Measurements from ENCODE around the gene CASQ2.

CASQ2 gene

GRCh38 chr1:115679141-115679611 is 89.3 kb downstream of the CASQ2 start:
- no peaks in the 10 kb centered on the region for H3K27me3 ChIP-seq (ENCODE audit: control insufficient read depth, insufficient read depth, low read length)
- H3K9me3 ChIP-seq (ENCODE audit: control insufficient read depth, insufficient read depth, low read length): no peaks in the 10 kb centered on the region
- H3K9ac ChIP-seq (ENCODE audit: low read depth, low read length): no peak overlapping the region
- no peaks in the 10 kb centered on the region for H3K4me1 ChIP-seq (ENCODE audit: control insufficient read depth, insufficient read depth, low read length)
- H3K4me3 ChIP-seq (ENCODE audit: low read depth, low read length): no peak overlapping the region
- H3K36me3 ChIP-seq (ENCODE audit: control insufficient read depth, insufficient read depth, low read length): peaks cover 7% of the 10 kb centered on the region

GRCh38 chr1:115678141-115678540 is 90.4 kb downstream of the CASQ2 start:
- Histone ChIP-seq H3K9me3 (ENCODE audit: control insufficient read depth, insufficient read depth, low read length) (no peaks in the 10 kb centered on the region), H3K9ac (ENCODE audit: low read depth, low read length) (no peak overlapping the region), H3K4me3 (ENCODE audit: low read depth, low read length) (no peak overlapping the region), H3K4me1 (ENCODE audit: control insufficient read depth, insufficient read depth, low read length) (no peaks in the 10 kb centered on the region), H3K36me3 (ENCODE audit: control insufficient read depth, insufficient read depth, low read length) (peaks cover 7% of the 10 kb centered on the region), H3K27me3 (ENCODE audit: control insufficient read depth, insufficient read depth, low read length) (no peaks in the 10 kb centered on the region)

GRCh38 chr1:115677565-115677964 is 90.9 kb downstream of the CASQ2 start:
- no peaks in the 10 kb centered on the region for H3K4me1 ChIP-seq (ENCODE audit: control insufficient read depth, insufficient read depth, low read length)
- no peak overlapping the region for H3K4me3 ChIP-seq (ENCODE audit: low read depth, low read length)
- peaks cover 7% of the 10 kb centered on the region for H3K36me3 ChIP-seq (ENCODE audit: control insufficient read depth, insufficient read depth, low read length)
- H3K9me3 ChIP-seq (ENCODE audit: control insufficient read depth, insufficient read depth, low read length): no peaks in the 10 kb centered on the region
- no peaks in the 10 kb centered on the region for H3K27me3 ChIP-seq (ENCODE audit: control insufficient read depth, insufficient read depth, low read length)
- H3K9ac ChIP-seq (ENCODE audit: low read depth, low read length): no peak overlapping the region

- Histone ChIP-seq H3K4me1 (ENCODE audit: control insufficient read depth, insufficient read depth, low read length) (no peaks in the 10 kb centered on the region), H3K9ac (ENCODE audit: low read depth, low read length) (no peak overlapping the region), H3K9me3 (ENCODE audit: control insufficient read depth, insufficient read depth, low read length) (no peaks in the 10 kb centered on the region), H3K36me3 (ENCODE audit: control insufficient read depth, insufficient read depth, low read length) (peaks cover 7% of the 10 kb centered on the region), H3K4me3 (ENCODE audit: low read depth, low read length) (no peak overlapping the region), H3K27me3 (ENCODE audit: control insufficient read depth, insufficient read depth, low read length) (no peaks in the 10 kb centered on the region)
Measured at GRCh38 chr1:115677182-115677555, 91.3 kb downstream of the CASQ2 start.

GRCh38 chr1:115676498-115677181 is 91.9 kb downstream of the CASQ2 start:
- H3K9me3 ChIP-seq (ENCODE audit: control insufficient read depth, insufficient read depth, low read length): no peaks in the 10 kb centered on the region
- no peak overlapping the region for H3K9ac ChIP-seq (ENCODE audit: low read depth, low read length)
- no peaks in the 10 kb centered on the region for H3K4me1 ChIP-seq (ENCODE audit: control insufficient read depth, insufficient read depth, low read length)
- H3K4me3 ChIP-seq (ENCODE audit: low read depth, low read length): no peak overlapping the region
- H3K36me3 ChIP-seq (ENCODE audit: control insufficient read depth, insufficient read depth, low read length): peaks cover 7% of the 10 kb centered on the region
- no peaks in the 10 kb centered on the region for H3K27me3 ChIP-seq (ENCODE audit: control insufficient read depth, insufficient read depth, low read length)

GRCh38 chr1:115672224-115673009 is 96.1 kb downstream of the CASQ2 start:
- no peaks in the 10 kb centered on the region for H3K9me3 ChIP-seq (ENCODE audit: control insufficient read depth, insufficient read depth, low read length)
- no peak overlapping the region for H3K4me3 ChIP-seq (ENCODE audit: low read depth, low read length)
- peaks cover 5% of the 10 kb centered on the region for H3K36me3 ChIP-seq (ENCODE audit: control insufficient read depth, insufficient read depth, low read length)
- no peaks in the 10 kb centered on the region for H3K27me3 ChIP-seq (ENCODE audit: control insufficient read depth, insufficient read depth, low read length)
- H3K4me1 ChIP-seq (ENCODE audit: control insufficient read depth, insufficient read depth, low read length): no peaks in the 10 kb centered on the region
- H3K9ac ChIP-seq (ENCODE audit: low read depth, low read length): no peak overlapping the region

- Histone ChIP-seq H3K4me3 (ENCODE audit: low read depth, low read length) (no peak overlapping the region), H3K27me3 (ENCODE audit: control insufficient read depth, insufficient read depth, low read length) (no peaks in the 10 kb centered on the region), H3K9me3 (ENCODE audit: control insufficient read depth, insufficient read depth, low read length) (no peaks in the 10 kb centered on the region), H3K9ac (ENCODE audit: low read depth, low read length) (no peak overlapping the region), H3K36me3 (ENCODE audit: control insufficient read depth, insufficient read depth, low read length) (peaks cover 5% of the 10 kb centered on the region), H3K4me1 (ENCODE audit: control insufficient read depth, insufficient read depth, low read length) (no peaks in the 10 kb centered on the region)
Measured at GRCh38 chr1:115671176-115671934, 97.2 kb downstream of the CASQ2 start.

GRCh38 chr1:115670476-115671175 is 97.9 kb downstream of the CASQ2 start:
- peaks cover 7% of the 10 kb centered on the region for H3K36me3 ChIP-seq (ENCODE audit: control insufficient read depth, insufficient read depth, low read length)
- H3K9me3 ChIP-seq (ENCODE audit: control insufficient read depth, insufficient read depth, low read length): no peaks in the 10 kb centered on the region
- no peaks in the 10 kb centered on the region for H3K4me1 ChIP-seq (ENCODE audit: control insufficient read depth, insufficient read depth, low read length)
- no peak overlapping the region for H3K9ac ChIP-seq (ENCODE audit: low read depth, low read length)
- H3K27me3 ChIP-seq (ENCODE audit: control insufficient read depth, insufficient read depth, low read length): no peaks in the 10 kb centered on the region
- no peak overlapping the region for H3K4me3 ChIP-seq (ENCODE audit: low read depth, low read length)

- Histone ChIP-seq H3K4me1 (ENCODE audit: control insufficient read depth, insufficient read depth, low read length) (no peaks in the 10 kb centered on the region), H3K9me3 (ENCODE audit: control insufficient read depth, insufficient read depth, low read length) (no peaks in the 10 kb centered on the region), H3K9ac (ENCODE audit: low read depth, low read length) (no peak overlapping the region), H3K4me3 (ENCODE audit: low read depth, low read length) (no peak overlapping the region), H3K27me3 (ENCODE audit: control insufficient read depth, insufficient read depth, low read length) (no peaks in the 10 kb centered on the region), H3K36me3 (ENCODE audit: control insufficient read depth, insufficient read depth, low read length) (peaks cover 13% of the 10 kb centered on the region)
Measured at GRCh38 chr1:115669886-115670285, 98.6 kb downstream of the CASQ2 start.

GRCh38 chr1:115669002-115669673 is 99.4 kb downstream of the CASQ2 start:
- Histone ChIP-seq H3K9ac (ENCODE audit: low read depth, low read length) (no peak overlapping the region), H3K27me3 (ENCODE audit: control insufficient read depth, insufficient read depth, low read length) (no peaks in the 10 kb centered on the region), H3K4me1 (ENCODE audit: control insufficient read depth, insufficient read depth, low read length) (no peaks in the 10 kb centered on the region), H3K36me3 (ENCODE audit: control insufficient read depth, insufficient read depth, low read length) (peaks cover 14% of the 10 kb centered on the region), H3K4me3 (ENCODE audit: low read depth, low read length) (no peak overlapping the region), H3K9me3 (ENCODE audit: control insufficient read depth, insufficient read depth, low read length) (no peaks in the 10 kb centered on the region)

- H3K9me3 ChIP-seq (ENCODE audit: control insufficient read depth, insufficient read depth, low read length): no peaks in the 10 kb centered on the region
- H3K36me3 ChIP-seq (ENCODE audit: control insufficient read depth, insufficient read depth, low read length): peaks cover 20% of the 10 kb centered on the region
- H3K4me1 ChIP-seq (ENCODE audit: control insufficient read depth, insufficient read depth, low read length): no peaks in the 10 kb centered on the region
- no peak overlapping the region for H3K9ac ChIP-seq (ENCODE audit: low read depth, low read length)
- no peaks in the 10 kb centered on the region for H3K27me3 ChIP-seq (ENCODE audit: control insufficient read depth, insufficient read depth, low read length)
- no peak overlapping the region for H3K4me3 ChIP-seq (ENCODE audit: low read depth, low read length)
Measured at GRCh38 chr1:115668579-115668978, 99.9 kb downstream of the CASQ2 start.

Measured in iPS-15b (cell line).